Glutamatergic neuron (in vitro differentiated cells): ENCODE data around the gene COL13A1. TPM values are rescaled to one million over a fixed set of nuclear protein-coding genes. Genes with fewer than 3 reads are reported as not detected.

Experiments used
- DNase-seq: peaks from one replicate; pipeline ENCODE4 v3.0.0; 2022
- H3K27ac Mint-ChIP-seq: one replicate; pipeline ENCODE4 v1.8.0; 2020; ENCODE audit warnings: mild to moderate bottlenecking, mixed read lengths, inconsistent platforms; ENCODE audit not compliant: unreplicated experiment
- H3K27me3 Mint-ChIP-seq: one replicate; pipeline ENCODE4 v1.8.0; 2020; ENCODE audit warnings: mild to moderate bottlenecking, moderate library complexity, mixed read lengths, inconsistent platforms; ENCODE audit not compliant: unreplicated experiment
- H3K36me3 Mint-ChIP-seq: one replicate; pipeline ENCODE4 v1.8.0; 2020; ENCODE audit warnings: mild to moderate bottlenecking, mixed read lengths, inconsistent platforms; ENCODE audit not compliant: unreplicated experiment
- H3K4me1 Mint-ChIP-seq: one replicate; pipeline ENCODE4 v1.8.0; 2020; ENCODE audit warnings: mild to moderate bottlenecking, low read depth, mixed read lengths, inconsistent platforms; ENCODE audit not compliant: unreplicated experiment
- H3K4me3 Mint-ChIP-seq: one replicate; pipeline ENCODE4 v1.8.0; 2020; ENCODE audit warnings: mild to moderate bottlenecking, mixed read lengths, inconsistent platforms; ENCODE audit not compliant: unreplicated experiment
- H3K9me3 Mint-ChIP-seq: one replicate; pipeline ENCODE4 v1.8.0; 2020; ENCODE audit warnings: mild to moderate bottlenecking, moderate library complexity, mixed read lengths, inconsistent platforms; ENCODE audit not compliant: unreplicated experiment
- CTCF ChIP-seq: fragments of 200-600 bp; sonication (generic); IDR thresholded peaks from one replicate; pipeline ENCODE4 v1.5.0; 2021; ENCODE audit not compliant: partially characterized antibody, unreplicated experiment
- total RNA-seq: library from RNA; stranded (reverse); fragmentation: NEBNext Ultra II Directional; extraction: Animal tissue kit (Norgen Biotek cat#: 25700); gene quantifications from one replicate; pipeline ENCODE4 v1.2.1, GENCODE V29; 2021; ENCODE audit not compliant: unreplicated experiment

COL13A1 gene
- total RNA-seq, 1 donor from 2014 or later, result 8.5 TPM

- Mint-ChIP-seq H3K4me3 (no peak overlapping the region), H3K9me3 (peaks cover 5% of the 10 kb centered on the region), H3K36me3 (no peaks in the 10 kb centered on the region), H3K4me1 (peaks cover 16% of the 10 kb centered on the region), H3K27ac (no peak overlapping the region), H3K27me3 (peaks cover 11% of the 10 kb centered on the region)
- no peak for DNase-seq
- no peak for TF ChIP-seq CTCF
Observed at GRCh38 chr10:69855346-69856111, 53.8 kb downstream of the COL13A1 start.

GRCh38 chr10:69856601-69857166, 55.0 kb downstream of the COL13A1 start:
- Mint-ChIP-seq H3K27ac (no peak overlapping the region), H3K4me1 (peaks cover 18% of the 10 kb centered on the region), H3K27me3 (peaks cover 11% of the 10 kb centered on the region), H3K9me3 (peaks cover 5% of the 10 kb centered on the region), H3K36me3 (no peaks in the 10 kb centered on the region), H3K4me3 (no peak overlapping the region)
- no peak for DNase-seq
- no peak for TF ChIP-seq CTCF

GRCh38 chr10:69858201-69858600, 56.5 kb downstream of the COL13A1 start:
- Mint-ChIP-seq H3K27ac (no peak overlapping the region), H3K4me3 (no peak overlapping the region), H3K9me3 (peaks cover 2% of the 10 kb centered on the region), H3K36me3 (no peaks in the 10 kb centered on the region), H3K27me3 (peaks cover 11% of the 10 kb centered on the region), H3K4me1 (peaks cover 14% of the 10 kb centered on the region)
- no peak for TF ChIP-seq CTCF
- DNase-seq, result no peak

GRCh38 chr10:69860271-69860670, 58.6 kb downstream of the COL13A1 start:
- no peaks in the 10 kb centered on the region for H3K9me3 Mint-ChIP-seq

More at GRCh38 chr10:69860271-69860670, 58.6 kb downstream of the COL13A1 start:
- H3K4me1 Mint-ChIP-seq, result peaks cover 8% of the 10 kb centered on the region
- no peak overlapping the region for H3K4me3 Mint-ChIP-seq
- TF ChIP-seq CTCF, result no peak
- no peak for DNase-seq
- no peaks in the 10 kb centered on the region for H3K36me3 Mint-ChIP-seq
- peaks cover 6% of the 10 kb centered on the region for H3K27me3 Mint-ChIP-seq
- H3K27ac Mint-ChIP-seq, result no peak overlapping the region
